Stimulated activated CD8-positive, alpha-beta memory T cell treated with anti-CD3 and anti-CD28 coated beads, Interleukin-15, amount 100 ng/mL, for 48 hours (primary cell): ENCODE data around the gene FGF11.
"Not testable (repeated sequence)": the region's sequence is repeated elsewhere in the genome, so short reads cannot be mapped to it uniquely, and the experiment has no call there.

Experiments used
- DNase-seq, 2 donors: peaks; one replicate each; pipeline ENCODE4 v3.0.0-alpha.2; 2020; ENCODE audit warnings: low read depth in 2 of 2

Gene FGF11

GRCh38 chr17:7478276-7479212 is 39.2 kb downstream of the FGF11 start:
- peak in 1 of 2 donors; percentile 42 for DNase-seq

- DNase-seq = peak in 1 of 2 donors; percentile 33
Observed at GRCh38 chr17:7479213-7480088, 40.1 kb downstream of the FGF11 start, which contains the start of gene ZBTB4. TSS of gene ZBTB4 (minus strand) at chr17:7479631. CDS start at chr17:7466801, 12,830 bp downstream.

GRCh38 chr17:7480089-7480384 is 40.7 kb downstream of the FGF11 start:
- no peak for DNase-seq

GRCh38 chr17:7481275-7481674 is 42.0 kb downstream of the FGF11 start, which contains the start of gene SLC35G6:
TSS of gene SLC35G6 (plus strand) at chr17:7481446. CDS start at chr17:7481517, 71 bp downstream.
- DNase-seq = not testable (repeated sequence)

GRCh38 chr17:7481842-7482741 is 42.8 kb downstream of the FGF11 start:
- DNase-seq = not testable (repeated sequence)

- not testable (repeated sequence) for DNase-seq
Observed at GRCh38 chr17:7482742-7483088, 43.4 kb downstream of the FGF11 start.

- DNase-seq = peak; percentile 80 to 88
Observed at GRCh38 chr17:7483255-7484066, 44.1 kb downstream of the FGF11 start.

- peak; percentile 94 for DNase-seq
Observed at GRCh38 chr17:7484067-7484918, 45.0 kb downstream of the FGF11 start, which contains the start of gene POLR2A. TSS of gene POLR2A (plus strand) at chr17:7484366.

GRCh38 chr17:7484919-7485377 is 45.6 kb downstream of the FGF11 start:
- DNase-seq = no peak

- DNase-seq = no peak
Observed at GRCh38 chr17:7486181-7486580, 46.9 kb downstream of the FGF11 start.

GRCh38 chr17:7490144-7490543 is 50.8 kb downstream of the FGF11 start:
- no peak for DNase-seq

GRCh38 chr17:7491583-7491982 is 52.3 kb downstream of the FGF11 start:
- no peak for DNase-seq

- no peak for DNase-seq
Observed at GRCh38 chr17:7493941-7494340, 54.6 kb downstream of the FGF11 start.
